Natural killer cell (primary cell): ENCODE results near the gene GDAP2. TPM values are rescaled to one million over a fixed set of nuclear protein-coding genes. Genes with fewer than 3 reads are reported as not detected.

Experiments
- ATAC-seq, 3 donors: fragments of 150-1000 bp in 2 of 3; fragments of 200-7000 bp in 1 of 3; cut with Tn5 transposase; 1 replicate in 1 of 3; 2 replicates in 2 of 3; pipeline ENCODE4 v1.10.0; 2021; ENCODE audit warnings: mild to moderate bottlenecking in 2 of 3, moderate library complexity in 2 of 3
- DNase-seq, 2 donors: peaks; one replicate each; pipeline versions ENCODE4 v3.0.0 to v3.0.0-alpha.2; 2013 to 2021; ENCODE audit warnings: mixed read lengths in 1 of 2
- H3K27ac ChIP-seq: one replicate; pipeline ENCODE4 v1.5.1; 2013; ENCODE audit warnings: mild to moderate bottlenecking, low read length
- H3K27me3 ChIP-seq: one replicate; pipeline ENCODE4 v1.6.1; 2013; ENCODE audit warnings: low read length; ENCODE audit not compliant: control insufficient read depth, insufficient read depth
- H3K36me3 ChIP-seq: one replicate; pipeline ENCODE4 v1.6.1; 2013; ENCODE audit warnings: low read length; ENCODE audit not compliant: control insufficient read depth, insufficient read depth
- H3K4me1 ChIP-seq: one replicate; pipeline ENCODE4 v1.6.1; 2013; ENCODE audit warnings: low read length; ENCODE audit not compliant: control insufficient read depth, insufficient read depth
- H3K4me3 ChIP-seq: one replicate; pipeline ENCODE4 v1.5.1; 2013; ENCODE audit warnings: low read length
- H3K9me3 ChIP-seq: one replicate; pipeline ENCODE4 v1.6.1; 2013; ENCODE audit warnings: low read length; ENCODE audit not compliant: control insufficient read depth, insufficient read depth
- H3K27ac Mint-ChIP-seq, 2 donors: one replicate each; pipeline ENCODE4 v1.8.0; 2022; ENCODE audit warnings: mild to moderate bottlenecking in 2 of 2, mixed read lengths in 2 of 2, moderate library complexity in 1 of 2
- H3K27me3 Mint-ChIP-seq, 2 donors: one replicate each; pipeline ENCODE4 v1.8.0; 2022; ENCODE audit warnings: low read depth in 2 of 2, mixed read lengths in 2 of 2
- H3K36me3 Mint-ChIP-seq: one replicate; pipeline ENCODE4 v1.8.0; 2022; ENCODE audit warnings: mixed read lengths
- H3K4me1 Mint-ChIP-seq, 2 donors: one replicate each; pipeline ENCODE4 v1.8.0; 2022; ENCODE audit warnings: mixed read lengths in 2 of 2
- H3K4me3 Mint-ChIP-seq: one replicate; pipeline ENCODE4 v1.8.0; 2022; ENCODE audit warnings: mild to moderate bottlenecking, moderate library complexity, mixed read lengths
- H3K9me3 Mint-ChIP-seq, 2 donors: one replicate each; pipeline ENCODE4 v1.8.0; 2022; ENCODE audit warnings: mixed read lengths in 2 of 2
- WGBS: methylation state at CpG from one replicate; pipeline ENCODE4 v1.1.7; 2013; ENCODE audit warnings: missing lambda C conversion rate; ENCODE audit not compliant: insufficient coverage; 5-methylcytosine and 5-hydroxymethylcytosine counted together
- intact Hi-C: fragments of 100-400 bp; cut with micrococcal nuclease; formaldehyde crosslinking; loops from one replicate; pipeline ENCODE4 v1.14.2; 2022
- total RNA-seq, 4 donors: library from RNA; stranded (reverse); fragments of 120-200 nt in 1 of 4; gene quantifications; one replicate each; pipeline versions ENCODE4 v1.2.3 to v1.2.4, GENCODE V29; 2013 to 2022
- TF ChIP-seq, protein P1 (sequence below): fragments of 200-600 bp; IDR thresholded peaks from one replicate; pipeline ENCODE4 v1.8.0; 2022; ENCODE audit warnings: antibody characterized with exemption

GDAP2 gene
- total RNA-seq, 3 donors from 2014 or later (not counting 1 experiment from before 2014, with no cell fraction given) = 25.4 to 34.7 (median 27.7) TPM

GRCh38 chr1:117838911-117839310, 90.5 kb downstream of the GDAP2 start:
- intact Hi-C loops = no loop called here
- Mint-ChIP-seq H3K9me3 (peaks cover 0 to 1% of the 10 kb centered on the region in 2 donors), H3K27ac (no peak overlapping the region), H3K27me3 (no peaks in the 10 kb centered on the region), H3K36me3 (peaks cover 8% of the 10 kb centered on the region), H3K4me3 (no peak overlapping the region), H3K4me1 (no peaks in the 10 kb centered on the region)
- no peak for DNase-seq
- Histone ChIP-seq H3K4me1 (no peaks in the 10 kb centered on the region), H3K4me3 (no peak overlapping the region), H3K27me3 (no peaks in the 10 kb centered on the region), H3K9me3 (no peaks in the 10 kb centered on the region), H3K36me3 (no peaks in the 10 kb centered on the region), H3K27ac (no peak overlapping the region)
- no CpG with 5 or more reads among the region's 3 CpGs for WGBS
- no peak for ATAC-seq
- TF ChIP-seq, protein P1, sequence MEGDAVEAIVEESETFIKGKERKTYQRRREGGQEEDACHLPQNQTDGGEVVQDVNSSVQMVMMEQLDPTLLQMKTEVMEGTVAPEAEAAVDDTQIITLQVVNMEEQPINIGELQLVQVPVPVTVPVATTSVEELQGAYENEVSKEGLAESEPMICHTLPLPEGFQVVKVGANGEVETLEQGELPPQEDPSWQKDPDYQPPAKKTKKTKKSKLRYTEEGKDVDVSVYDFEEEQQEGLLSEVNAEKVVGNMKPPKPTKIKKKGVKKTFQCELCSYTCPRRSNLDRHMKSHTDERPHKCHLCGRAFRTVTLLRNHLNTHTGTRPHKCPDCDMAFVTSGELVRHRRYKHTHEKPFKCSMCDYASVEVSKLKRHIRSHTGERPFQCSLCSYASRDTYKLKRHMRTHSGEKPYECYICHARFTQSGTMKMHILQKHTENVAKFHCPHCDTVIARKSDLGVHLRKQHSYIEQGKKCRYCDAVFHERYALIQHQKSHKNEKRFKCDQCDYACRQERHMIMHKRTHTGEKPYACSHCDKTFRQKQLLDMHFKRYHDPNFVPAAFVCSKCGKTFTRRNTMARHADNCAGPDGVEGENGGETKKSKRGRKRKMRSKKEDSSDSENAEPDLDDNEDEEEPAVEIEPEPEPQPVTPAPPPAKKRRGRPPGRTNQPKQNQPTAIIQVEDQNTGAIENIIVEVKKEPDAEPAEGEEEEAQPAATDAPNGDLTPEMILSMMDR = no peak

- H3K27me3 ChIP-seq = no peaks in the 10 kb centered on the region
- H3K4me1 ChIP-seq = no peaks in the 10 kb centered on the region
- DNase-seq = no peak
- Mint-ChIP-seq H3K27ac (no peak overlapping the region), H3K4me1 (no peaks in the 10 kb centered on the region), H3K36me3 (no peaks in the 10 kb centered on the region), H3K27me3 (no peaks in the 10 kb centered on the region), H3K9me3 (peaks cover 0 to 2% of the 10 kb centered on the region in 2 donors), H3K4me3 (no peak overlapping the region)
- no peak overlapping the region for H3K4me3 ChIP-seq
- 89% methylated on average over 1 of the region's 1 CpG for WGBS
- no peaks in the 10 kb centered on the region for H3K36me3 ChIP-seq
- H3K27ac ChIP-seq = no peak overlapping the region
- H3K9me3 ChIP-seq = no peaks in the 10 kb centered on the region
- intact Hi-C loops = no loop called here
- no peak for ATAC-seq
- TF ChIP-seq, protein P1 = no peak
Measured at GRCh38 chr1:117836069-117836468, 93.4 kb downstream of the GDAP2 start.

DNA sequence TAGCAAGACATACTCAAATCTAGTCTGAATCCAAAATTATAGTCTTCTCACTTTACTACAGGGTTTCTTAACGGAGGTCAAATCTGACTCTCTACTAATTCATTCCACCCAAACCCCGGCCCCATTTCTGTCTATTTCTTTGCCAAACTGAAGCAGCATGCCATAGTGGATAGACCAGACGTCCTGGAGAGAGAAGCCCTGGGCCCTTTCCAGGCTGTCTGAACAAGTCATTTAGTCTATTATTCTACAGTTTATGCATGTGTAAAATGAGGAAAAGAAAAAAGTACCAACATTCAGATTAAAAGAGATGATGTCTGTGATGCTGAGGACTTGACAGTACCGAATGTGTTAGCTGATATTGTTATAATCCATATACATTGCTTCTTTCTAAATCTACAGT, 95.0 kb downstream of the GDAP2 start:
- no peaks in the 10 kb centered on the region for H3K27me3 ChIP-seq
- Mint-ChIP-seq H3K27ac (no peak overlapping the region), H3K27me3 (no peaks in the 10 kb centered on the region), H3K4me3 (no peak overlapping the region), H3K9me3 (peaks cover 0 to 2% of the 10 kb centered on the region in 2 donors), H3K36me3 (no peaks in the 10 kb centered on the region), H3K4me1 (no peaks in the 10 kb centered on the region)
- 96% methylated on average over 4 of the region's 4 CpGs for WGBS
- no peak for ATAC-seq
- TF ChIP-seq, protein P1 = no peak
- no peak overlapping the region for H3K4me3 ChIP-seq
- intact Hi-C loops = no loop called here
- H3K27ac ChIP-seq = no peak overlapping the region
- no peaks in the 10 kb centered on the region for H3K9me3 ChIP-seq
- no peaks in the 10 kb centered on the region for H3K36me3 ChIP-seq
- DNase-seq = no peak
- H3K4me1 ChIP-seq = no peaks in the 10 kb centered on the region

- TF ChIP-seq, protein P1 = no peak
- H3K4me3 Mint-ChIP-seq = no peak overlapping the region
- intact Hi-C loops = no loop called here
- H3K27ac ChIP-seq = no peak overlapping the region
- H3K4me1 Mint-ChIP-seq = no peaks in the 10 kb centered on the region
- H3K27ac Mint-ChIP-seq = no peak overlapping the region
- DNase-seq (no peak), ATAC-seq (no peak)
- peaks cover 0 to 2% of the 10 kb centered on the region in 2 donors for H3K9me3 Mint-ChIP-seq
- no peak overlapping the region for H3K4me3 ChIP-seq
- H3K27me3 Mint-ChIP-seq = peaks cover 2 to 7% of the 10 kb centered on the region in 2 donors
- H3K36me3 Mint-ChIP-seq = no peaks in the 10 kb centered on the region
- H3K4me1 ChIP-seq = no peaks in the 10 kb centered on the region
- H3K36me3 ChIP-seq = no peaks in the 10 kb centered on the region
- H3K9me3 ChIP-seq = no peaks in the 10 kb centered on the region
- H3K27me3 ChIP-seq = no peaks in the 10 kb centered on the region
Measured at GRCh38 chr1:117832453-117832852, 97.0 kb downstream of the GDAP2 start.
